GM12801 (cell line): ENCODE results near the gene BCORL1.

Source experiments
- TF ChIP-seq, protein P1 (sequence below): IDR thresholded peaks from one replicate; pipeline ENCODE4 v1.5.1; 2011; ENCODE audit warnings: control low read depth; ENCODE audit not compliant: insufficient read length; ENCODE audit errors: extremely low read depth

The BCORL1 gene

GRCh38 chrX:129956765-129957164, 25.7 kb upstream of the BCORL1 start:
- TF ChIP-seq, protein P1, sequence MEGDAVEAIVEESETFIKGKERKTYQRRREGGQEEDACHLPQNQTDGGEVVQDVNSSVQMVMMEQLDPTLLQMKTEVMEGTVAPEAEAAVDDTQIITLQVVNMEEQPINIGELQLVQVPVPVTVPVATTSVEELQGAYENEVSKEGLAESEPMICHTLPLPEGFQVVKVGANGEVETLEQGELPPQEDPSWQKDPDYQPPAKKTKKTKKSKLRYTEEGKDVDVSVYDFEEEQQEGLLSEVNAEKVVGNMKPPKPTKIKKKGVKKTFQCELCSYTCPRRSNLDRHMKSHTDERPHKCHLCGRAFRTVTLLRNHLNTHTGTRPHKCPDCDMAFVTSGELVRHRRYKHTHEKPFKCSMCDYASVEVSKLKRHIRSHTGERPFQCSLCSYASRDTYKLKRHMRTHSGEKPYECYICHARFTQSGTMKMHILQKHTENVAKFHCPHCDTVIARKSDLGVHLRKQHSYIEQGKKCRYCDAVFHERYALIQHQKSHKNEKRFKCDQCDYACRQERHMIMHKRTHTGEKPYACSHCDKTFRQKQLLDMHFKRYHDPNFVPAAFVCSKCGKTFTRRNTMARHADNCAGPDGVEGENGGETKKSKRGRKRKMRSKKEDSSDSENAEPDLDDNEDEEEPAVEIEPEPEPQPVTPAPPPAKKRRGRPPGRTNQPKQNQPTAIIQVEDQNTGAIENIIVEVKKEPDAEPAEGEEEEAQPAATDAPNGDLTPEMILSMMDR = no peak

GRCh38 chrX:129957241-129958082, 25.0 kb upstream of the BCORL1 start:
- TF ChIP-seq, protein P1 = no peak

- TF ChIP-seq, protein P1 = no peak
Observed at GRCh38 chrX:129958083-129958465, 24.4 kb upstream of the BCORL1 start.

- TF ChIP-seq, protein P1 = no peak
Observed at GRCh38 chrX:129958814-129959492, 23.5 kb upstream of the BCORL1 start.

DNA sequence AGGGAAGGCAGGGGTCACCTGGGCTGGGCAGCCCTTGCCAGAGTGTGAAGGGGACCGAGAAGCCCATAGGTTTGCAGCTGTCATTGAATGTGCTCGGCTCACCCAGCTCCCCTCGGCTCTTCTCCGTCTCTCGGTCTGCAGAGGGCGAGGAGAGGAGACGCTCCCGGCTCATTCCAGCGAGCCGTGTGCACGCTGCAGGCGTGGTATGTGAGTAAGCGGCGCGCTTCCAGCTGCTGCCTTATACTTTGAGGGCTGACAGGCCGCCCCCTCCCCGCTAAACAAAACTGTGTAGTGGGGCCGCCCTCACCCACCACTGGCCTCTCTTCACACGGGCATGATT, 23.0 kb upstream of the BCORL1 start:
- TF ChIP-seq, protein P1 = no peak

GRCh38 chrX:129961180-129962083, 21.0 kb upstream of the BCORL1 start:
- TF ChIP-seq, protein P1 = no peak

DNA sequence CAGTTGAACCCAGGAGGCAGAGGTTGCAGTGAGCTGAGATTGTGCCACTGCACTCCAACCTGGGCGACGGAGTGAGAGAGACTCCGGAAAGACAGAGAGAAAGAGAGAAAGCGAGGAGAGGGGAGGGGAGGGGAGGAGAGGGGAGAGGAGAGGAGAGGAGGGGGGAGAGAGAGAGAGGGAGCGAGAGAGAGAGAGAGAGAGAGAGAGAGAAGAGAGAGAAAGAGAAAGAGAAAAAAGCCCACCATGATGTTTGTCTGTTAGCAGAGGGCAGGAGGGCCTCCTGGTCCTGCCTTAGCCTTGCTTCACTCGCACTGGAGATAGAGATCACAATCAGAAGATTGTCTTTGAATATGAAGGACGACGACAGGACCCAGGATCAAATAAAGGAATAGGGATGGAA, 18.7 kb upstream of the BCORL1 start:
- TF ChIP-seq, protein P1 = no peak
